ENCODE data around the gene ABCC10.
A peak's percentile ranks its signal among the peaks of the same experiment; 100 is the strongest.

DNA sequence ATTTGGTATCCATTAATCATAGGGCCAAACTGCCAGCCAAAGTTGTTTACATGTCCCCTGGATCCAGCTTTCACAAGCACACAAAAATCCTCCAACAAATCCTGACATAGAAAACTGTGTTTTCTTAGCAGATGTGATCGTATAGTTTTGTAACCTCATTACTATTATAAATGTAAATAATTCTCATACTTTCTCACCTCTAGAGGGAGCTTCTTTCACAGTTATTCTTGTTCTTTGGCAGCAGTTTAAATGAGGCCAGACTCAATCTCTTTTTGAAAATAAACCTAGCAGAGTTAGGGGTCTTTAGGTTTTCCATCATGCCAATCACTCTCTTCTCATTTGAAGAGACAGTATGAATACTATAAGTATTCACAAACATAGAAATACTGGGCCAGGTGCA is 40.8 kb upstream of the ABCC10 start:
- TF ChIP-seq EZH2 (optimal IDR thresholded peaks at IDR 0.05; ENCODE audit: low read depth, low read length), result no peak
- TF ChIP-seq, protein P1, sequence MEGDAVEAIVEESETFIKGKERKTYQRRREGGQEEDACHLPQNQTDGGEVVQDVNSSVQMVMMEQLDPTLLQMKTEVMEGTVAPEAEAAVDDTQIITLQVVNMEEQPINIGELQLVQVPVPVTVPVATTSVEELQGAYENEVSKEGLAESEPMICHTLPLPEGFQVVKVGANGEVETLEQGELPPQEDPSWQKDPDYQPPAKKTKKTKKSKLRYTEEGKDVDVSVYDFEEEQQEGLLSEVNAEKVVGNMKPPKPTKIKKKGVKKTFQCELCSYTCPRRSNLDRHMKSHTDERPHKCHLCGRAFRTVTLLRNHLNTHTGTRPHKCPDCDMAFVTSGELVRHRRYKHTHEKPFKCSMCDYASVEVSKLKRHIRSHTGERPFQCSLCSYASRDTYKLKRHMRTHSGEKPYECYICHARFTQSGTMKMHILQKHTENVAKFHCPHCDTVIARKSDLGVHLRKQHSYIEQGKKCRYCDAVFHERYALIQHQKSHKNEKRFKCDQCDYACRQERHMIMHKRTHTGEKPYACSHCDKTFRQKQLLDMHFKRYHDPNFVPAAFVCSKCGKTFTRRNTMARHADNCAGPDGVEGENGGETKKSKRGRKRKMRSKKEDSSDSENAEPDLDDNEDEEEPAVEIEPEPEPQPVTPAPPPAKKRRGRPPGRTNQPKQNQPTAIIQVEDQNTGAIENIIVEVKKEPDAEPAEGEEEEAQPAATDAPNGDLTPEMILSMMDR (IDR thresholded peaks at IDR 0.05; ENCODE audit: low read length), result peak; percentile 40

Data from MM.1S (cell line).